Muscle of leg (tissue), 11 donors: ENCODE results near the gene MAN2B1. TPM values are rescaled to one million over a fixed set of nuclear protein-coding genes. Genes with fewer than 3 reads are reported as not detected.

Experiments
- DNase-seq: peaks from one replicate; pipeline ENCODE4 v3.0.0; 2013
- H3K27ac ChIP-seq: one replicate; pipeline ENCODE4 v1.5.1; 2013; ENCODE audit warnings: mild to moderate bottlenecking, low read length, control low read depth
- H3K27me3 ChIP-seq: one replicate; pipeline ENCODE4 v1.6.1; 2013; ENCODE audit warnings: low read length; ENCODE audit not compliant: control insufficient read depth, insufficient read depth
- H3K36me3 ChIP-seq: one replicate; pipeline ENCODE4 v1.6.1; 2013; ENCODE audit warnings: low read length; ENCODE audit not compliant: control insufficient read depth, insufficient read depth
- H3K4me1 ChIP-seq: one replicate; pipeline ENCODE4 v1.6.1; 2013; ENCODE audit warnings: low read length; ENCODE audit not compliant: control insufficient read depth, insufficient read depth
- H3K4me3 ChIP-seq: one replicate; pipeline ENCODE4 v1.5.1; 2013; ENCODE audit warnings: low read length, control low read depth
- H3K9me3 ChIP-seq: replicated peaks from 2 replicates; pipeline ENCODE4 v1.6.1; 2013; ENCODE audit warnings: low read depth, low read length; ENCODE audit not compliant: control insufficient read depth
- WGBS: methylation state at CpG from one replicate; pipeline ENCODE4 v1.1.5; 2013; ENCODE audit warnings: missing lambda C conversion rate; ENCODE audit not compliant: insufficient coverage; 5-methylcytosine and 5-hydroxymethylcytosine counted together
- polyA plus RNA-seq, 8 donors: library from polyadenylated mRNA; unstranded; fragments of 120-200 nt; gene quantifications; one replicate each; pipeline versions ENCODE4 v1.2.1 to v1.2.3, GENCODE V29; 2013; ENCODE audit warnings: inconsistent platforms in 1 of 8, low replicate concordance in 1 of 8; ENCODE audit not compliant: insufficient read length in 8 of 8, insufficient read depth in 1 of 8
- total RNA-seq: library from RNA; stranded (reverse); fragments of 120-200 nt; gene quantifications from one replicate; pipeline ENCODE4 v1.2.4, GENCODE V29; 2013

MAN2B1 gene
- total and polyA plus RNA-seq, 9 donors = 23.5 to 39.9 (median 31.7) TPM

DNA sequence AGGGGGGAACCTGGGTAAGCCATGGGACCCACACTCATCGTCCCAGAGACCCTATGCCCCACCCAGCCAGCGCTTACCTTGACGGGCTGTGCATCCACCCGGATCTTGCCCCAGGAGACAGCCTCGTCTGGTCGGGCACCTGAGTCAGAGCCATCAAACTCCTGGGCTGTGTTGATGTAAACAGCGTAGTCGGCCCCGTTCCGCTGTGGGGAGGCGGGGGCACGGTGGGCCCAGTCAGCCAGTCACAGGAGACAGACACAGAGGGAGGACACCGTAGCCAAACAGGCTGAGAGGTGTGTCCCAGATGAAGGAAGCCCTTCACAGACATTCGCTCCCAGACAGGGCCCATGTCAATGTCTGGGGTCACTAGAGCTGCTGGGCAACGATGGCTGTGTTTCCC is 9.4 kb upstream of the MAN2B1 start:
- no peaks in the 10 kb centered on the region for H3K27me3 ChIP-seq
- H3K36me3 ChIP-seq = peaks cover 72% of the 10 kb centered on the region

GRCh38 chr19:12675399-12675798 is 8.9 kb upstream of the MAN2B1 start:
- Histone ChIP-seq H3K4me1 (peaks cover 6% of the 10 kb centered on the region), H3K4me3 (no peak overlapping the region), H3K36me3 (peaks cover 72% of the 10 kb centered on the region), H3K27me3 (no peaks in the 10 kb centered on the region), H3K27ac (no peak overlapping the region), H3K9me3 (no peaks in the 10 kb centered on the region)
- DNase-seq = no peak
- 93% methylated on average over 7 of the region's 10 CpGs for WGBS

More for the DNA sequence above, 9.4 kb upstream of the MAN2B1 start:
- Histone ChIP-seq H3K4me1 (peaks cover 2% of the 10 kb centered on the region), H3K27ac (no peak overlapping the region), H3K4me3 (no peak overlapping the region), H3K9me3 (no peaks in the 10 kb centered on the region)
- no peak for DNase-seq
- WGBS = 89% methylated on average over 14 of the region's 15 CpGs

DNA sequence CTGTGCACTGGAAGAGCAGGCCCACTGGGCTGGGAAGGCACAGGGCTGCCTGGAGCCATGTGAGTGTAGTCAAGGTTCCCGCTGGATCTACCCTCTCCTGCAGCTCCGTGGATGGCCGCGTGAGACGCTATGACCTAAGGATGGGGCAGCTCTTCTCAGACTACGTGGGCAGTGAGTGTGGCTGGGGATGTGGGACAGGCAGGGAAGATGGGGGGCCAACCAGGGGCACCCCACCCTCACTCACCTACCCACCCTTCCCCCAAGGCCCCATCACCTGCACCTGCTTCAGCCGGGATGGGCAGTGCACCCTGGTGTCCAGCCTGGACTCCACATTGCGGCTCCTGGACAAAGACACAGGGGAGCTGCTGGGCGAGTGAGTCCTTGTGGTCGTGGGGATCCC is 6.2 kb upstream of the MAN2B1 start:
- Histone ChIP-seq H3K4me3 (no peak overlapping the region), H3K27me3 (no peaks in the 10 kb centered on the region), H3K9me3 (no peaks in the 10 kb centered on the region), H3K36me3 (peaks cover 57% of the 10 kb centered on the region), H3K4me1 (peaks cover 19% of the 10 kb centered on the region), H3K27ac (no peak overlapping the region)
- 83% methylated on average over 4 of the region's 10 CpGs for WGBS
- DNase-seq = no peak

- H3K27ac ChIP-seq = peak overlapping the region; percentile 96
Measured at GRCh38 chr19:12670159-12670928, 3.8 kb upstream of the MAN2B1 start.

GRCh38 chr19:12669270-12670158 is 3.0 kb upstream of the MAN2B1 start:
- H3K27ac ChIP-seq = peak overlapping the region; percentile 96
- WGBS = under 1% methylated on average over 52 of the region's 64 CpGs
- peak overlapping the region; percentile 90 for H3K4me3 ChIP-seq
- peak; percentile 94 for DNase-seq
- H3K27me3 ChIP-seq = no peaks in the 10 kb centered on the region
- H3K9me3 ChIP-seq = no peaks in the 10 kb centered on the region
- H3K36me3 ChIP-seq = peaks cover 41% of the 10 kb centered on the region
- H3K4me1 ChIP-seq = peaks cover 34% of the 10 kb centered on the region

More at GRCh38 chr19:12670159-12670928, 3.8 kb upstream of the MAN2B1 start:
- whole genome bisulfite sequencing = 56% methylated on average over 18 of the region's 26 CpGs
- Histone ChIP-seq H3K36me3 (peaks cover 38% of the 10 kb centered on the region), H3K27me3 (no peaks in the 10 kb centered on the region), H3K4me1 (peaks cover 34% of the 10 kb centered on the region), H3K9me3 (no peaks in the 10 kb centered on the region), H3K4me3 (peak overlapping the region; percentile 90)
- no peak for DNase-seq

DNA sequence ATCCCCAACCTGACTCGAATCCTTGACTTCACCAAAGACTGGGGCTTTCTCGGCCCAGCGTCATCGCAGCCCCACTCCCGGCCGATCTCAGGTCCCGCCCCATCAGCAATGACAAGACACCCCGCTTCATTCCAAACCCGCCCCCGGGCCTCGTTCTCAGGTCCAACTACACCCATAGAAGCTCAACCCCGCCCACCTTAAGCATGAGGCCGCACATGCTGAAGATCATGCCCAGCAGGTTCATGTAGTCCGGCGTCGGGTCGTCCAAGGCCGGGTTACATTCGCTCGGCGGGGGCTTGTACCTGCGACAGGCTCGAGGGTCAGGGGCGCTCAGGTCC is 2.4 kb upstream of the MAN2B1 start:
- Histone ChIP-seq H3K27ac (peak overlapping the region; percentile 96), H3K9me3 (no peaks in the 10 kb centered on the region), H3K4me1 (peaks cover 34% of the 10 kb centered on the region), H3K36me3 (peaks cover 39% of the 10 kb centered on the region), H3K27me3 (no peaks in the 10 kb centered on the region), H3K4me3 (peak overlapping the region; percentile 90)
- WGBS = 0% methylated on average over 23 of the region's 24 CpGs
- DNase-seq = peak; percentile 82

DNA sequence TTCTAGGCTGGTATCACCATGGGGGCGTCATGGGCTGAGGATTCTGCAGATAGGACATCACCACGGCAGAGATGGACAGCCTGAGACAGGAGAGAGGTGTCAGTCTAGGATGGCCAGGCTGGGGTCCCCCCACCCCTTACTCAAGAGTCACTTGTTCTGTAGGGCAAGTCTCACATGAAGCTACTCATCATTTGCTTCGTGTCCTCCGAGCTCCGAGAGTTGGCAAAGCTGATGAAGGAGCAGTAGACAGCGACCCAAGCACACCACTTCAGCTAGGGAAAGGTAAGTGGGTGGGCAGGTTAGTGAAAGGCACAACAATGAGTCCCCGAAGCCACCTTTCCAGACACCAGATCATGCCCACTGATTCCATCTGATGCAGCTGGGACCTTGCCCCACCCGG is 1.8 kb upstream of the MAN2B1 start:
- H3K9me3 ChIP-seq = no peaks in the 10 kb centered on the region
- peaks cover 39% of the 10 kb centered on the region for H3K36me3 ChIP-seq
- 68% methylated on average over 4 of the region's 8 CpGs for WGBS
- no peaks in the 10 kb centered on the region for H3K27me3 ChIP-seq
- peak overlapping the region; percentile 96 for H3K27ac ChIP-seq
- H3K4me3 ChIP-seq = peak overlapping the region; percentile 90
- DNase-seq = no peak
- peaks cover 34% of the 10 kb centered on the region for H3K4me1 ChIP-seq

GRCh38 chr19:12667731-12668302 is 1.3 kb upstream of the MAN2B1 start:
- no peaks in the 10 kb centered on the region for H3K27me3 ChIP-seq
- 40% methylated on average over 1 of the region's 4 CpGs for WGBS
- DNase-seq = no peak
- peaks cover 34% of the 10 kb centered on the region for H3K4me1 ChIP-seq
- H3K27ac ChIP-seq = no peak overlapping the region
- H3K36me3 ChIP-seq = peaks cover 39% of the 10 kb centered on the region
- H3K4me3 ChIP-seq = no peak overlapping the region
- H3K9me3 ChIP-seq = no peaks in the 10 kb centered on the region

DNA sequence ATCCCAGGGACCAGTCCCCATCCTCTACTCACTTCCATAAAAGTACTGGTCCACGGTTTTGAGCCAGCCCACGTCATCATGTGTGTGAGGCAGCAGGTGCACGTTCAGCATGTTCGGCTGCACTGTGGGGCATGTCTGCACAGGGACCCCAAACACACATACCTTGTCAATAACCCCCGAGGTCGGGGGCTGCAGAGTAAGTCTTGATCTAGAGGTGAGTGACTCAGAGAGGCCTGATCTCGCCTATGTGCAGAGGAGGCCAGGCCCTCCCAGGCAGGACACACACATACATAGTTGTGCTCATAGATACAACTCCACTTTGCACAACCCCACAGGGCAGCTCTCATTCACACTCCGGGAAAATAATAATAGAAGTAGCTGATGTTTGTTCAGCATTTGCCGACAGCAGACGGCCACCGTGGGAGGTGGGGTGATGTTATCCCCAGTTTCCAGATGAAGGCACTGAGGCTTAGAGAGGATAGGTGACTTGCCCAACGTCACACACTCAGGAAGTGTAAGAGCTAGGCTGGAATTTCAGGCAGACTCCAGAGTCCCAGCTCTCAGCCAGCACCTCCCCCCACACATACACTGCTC is 774 bp downstream of the MAN2B1 start:
- no peak for DNase-seq
- Histone ChIP-seq H3K36me3 (peaks cover 44% of the 10 kb centered on the region), H3K4me1 (peaks cover 34% of the 10 kb centered on the region), H3K9me3 (no peaks in the 10 kb centered on the region), H3K27me3 (no peaks in the 10 kb centered on the region), H3K27ac (no peak overlapping the region), H3K4me3 (peak overlapping the region; percentile 90)
- 52% methylated on average over 6 of the region's 12 CpGs for WGBS

- DNase-seq = peak; percentile 68
- H3K9me3 ChIP-seq = no peaks in the 10 kb centered on the region
- H3K36me3 ChIP-seq = peaks cover 48% of the 10 kb centered on the region
- 80% methylated on average over 10 of the region's 10 CpGs for WGBS
- no peak overlapping the region for H3K4me3 ChIP-seq
- H3K27me3 ChIP-seq = no peaks in the 10 kb centered on the region
- H3K4me1 ChIP-seq = peaks cover 29% of the 10 kb centered on the region
- no peak overlapping the region for H3K27ac ChIP-seq
Measured at GRCh38 chr19:12665281-12665573, 1.3 kb downstream of the MAN2B1 start.
